H1 (cell line): Measurements from ENCODE around the gene HOXB9. TPM values are rescaled to one million over a fixed set of nuclear protein-coding genes. Genes with fewer than 3 reads are reported as not detected.

Source experiments
- CREB1 ChIP-seq: IDR thresholded peaks from 2 replicates; pipeline ENCODE4 v1.6.1; 2012; ENCODE audit warnings: inconsistent platforms
- CTCF ChIP-seq, 3 experiments: IDR thresholded peaks; 1 replicate in 2 of 3; 2 replicates in 1 of 3; pipeline versions ENCODE4 v1.5.1 to v1.6.1; 2011; ENCODE audit warnings: low read length in 3 of 3, mild to moderate bottlenecking in 3 of 3, inconsistent platforms in 2 of 3, low read depth in 1 of 3, moderate library complexity in 1 of 3; ENCODE audit not compliant: insufficient read depth in 1 of 3; ENCODE audit errors: control extremely low read depth in 1 of 3
- EZH2 ChIP-seq: fragments of 200-600 bp; sonication (generic); IDR thresholded peaks from 2 replicates; pipeline ENCODE4 v1.7.1; 2012; ENCODE audit warnings: low read depth, mild to moderate bottlenecking, moderate library complexity, low read length, inconsistent platforms; ENCODE audit not compliant: severe bottlenecking
- KDM4A ChIP-seq: IDR thresholded peaks from one replicate; pipeline ENCODE4 v1.7.1; 2012; ENCODE audit warnings: low read depth, mild to moderate bottlenecking, moderate library complexity, low read length, inconsistent platforms; ENCODE audit not compliant: severe bottlenecking
- POU5F1 ChIP-seq: IDR thresholded peaks from 2 replicates; pipeline ENCODE4 v1.6.1; 2011; ENCODE audit warnings: low read depth, mild to moderate bottlenecking, low read length, moderate library complexity
- SAP30 ChIP-seq: fragments of 300-600 bp; sonication (generic); IDR thresholded peaks from 2 replicates; pipeline ENCODE4 v1.7.1; 2012; ENCODE audit warnings: low read length, moderate library complexity, mild to moderate bottlenecking, inconsistent platforms; ENCODE audit not compliant: insufficient read depth, insufficient replicate concordance
- SP1 ChIP-seq: IDR thresholded peaks from 2 replicates; pipeline ENCODE4 v1.6.1; 2011; ENCODE audit warnings: low read depth, low read length
- polyA plus RNA-seq, 7 experiments: library from polyadenylated mRNA; depleted of rRNA in 3 of 7; stranded (reverse) in 5 of 7; unstranded in 2 of 7; fragments of >200 nt in 5 of 7; fragments of 200-250 nt in 2 of 7; gene quantifications; 1 replicate in 5 of 7; 2 replicates in 1 of 7; 4 replicates in 1 of 7; pipeline versions ENCODE4 v1.2.1 to v1.2.3, GENCODE V29; 2011 to 2013; ENCODE audit warnings: missing spikeins in 2 of 7, mixed read lengths in 2 of 7
- total RNA-seq: library from RNA; stranded (reverse); fragmentation: NEBNext Ultra II Directional; extraction: Animal tissue kit (Norgen Biotek cat#: 25700); gene quantifications from 2 replicates; pipeline ENCODE4 v1.2.1, GENCODE V29; 2021

HOXB9 gene
- total and polyA plus RNA-seq, 2 of the 8 experiments (the other 6 are each of a cell fraction or from before 2014, with no cell fraction given) = not detected

GRCh38 chr17:48618256-48618896 lies 7.8 kb downstream of the HOXB9 start (continued):
- TF ChIP-seq CTCF (IDR thresholded peaks at IDR 0.05; ENCODE audit: control extremely low read depth in 1 of 3, insufficient read depth in 1 of 3, low read depth in 1 of 3, low read length in 3 of 3) (peak; percentile 77 to 95 (median 82)), SP1 (no peak), EZH2 (peak; percentile 67), KDM4A (no peak), SAP30 (no peak), POU5F1 (no peak), CREB1 (no peak)
- TF ChIP-seq, all 59 proteins: peak for 5
